Effector memory CD4-positive, alpha-beta T cell (primary cell): Measurements from ENCODE around the gene CLEC20A.
A peak's percentile ranks its signal among the peaks of the same experiment; 100 is the strongest.

Experiments used
- DNase-seq, 3 donors: peaks; one replicate each; pipeline ENCODE4 v3.0.0-alpha.2; 2020
- H3K27ac ChIP-seq: 2 replicates; pipeline ENCODE4 v1.7.0; 2013; ENCODE audit warnings: mild to moderate bottlenecking, low read length, moderate library complexity; ENCODE audit not compliant: insufficient read depth, poor library complexity, severe bottlenecking
- H3K27me3 ChIP-seq: replicated peaks from 2 replicates; pipeline ENCODE4 v1.7.0; 2013; ENCODE audit warnings: mild to moderate bottlenecking, low read length; ENCODE audit not compliant: insufficient read depth, control insufficient read depth, poor library complexity, severe bottlenecking
- H3K36me3 ChIP-seq: 2 replicates; pipeline ENCODE4 v1.7.0; 2013; ENCODE audit warnings: mild to moderate bottlenecking, low read length, moderate library complexity; ENCODE audit not compliant: control insufficient read depth, insufficient read depth
- H3K4me1 ChIP-seq: 2 replicates; pipeline ENCODE4 v1.7.0; 2013; ENCODE audit warnings: low read length, mild to moderate bottlenecking; ENCODE audit not compliant: control insufficient read depth, insufficient read depth, poor library complexity, severe bottlenecking
- H3K4me3 ChIP-seq: 2 replicates; pipeline ENCODE4 v1.7.0; 2013; ENCODE audit warnings: low read length, low read depth, mild to moderate bottlenecking; ENCODE audit not compliant: insufficient read depth, poor library complexity, severe bottlenecking
- H3K9me3 ChIP-seq: 2 replicates; pipeline ENCODE4 v1.7.0; 2013; ENCODE audit warnings: mild to moderate bottlenecking, low read length, moderate library complexity; ENCODE audit not compliant: control insufficient read depth

CLEC20A gene

GRCh38 chr1:178538192-178538916 lies 41.6 kb upstream of the CLEC20A start:
- Histone ChIP-seq H3K4me1 (no peaks in the 10 kb centered on the region), H3K27me3 (no peaks in the 10 kb centered on the region), H3K4me3 (no peak overlapping the region), H3K27ac (no peak overlapping the region), H3K9me3 (no peaks in the 10 kb centered on the region), H3K36me3 (no peaks in the 10 kb centered on the region)
- DNase-seq = no peak

- no peaks in the 10 kb centered on the region for H3K27me3 ChIP-seq
- DNase-seq = no peak
- H3K36me3 ChIP-seq = no peaks in the 10 kb centered on the region
- no peak overlapping the region for H3K4me3 ChIP-seq
- no peak overlapping the region for H3K27ac ChIP-seq
- no peaks in the 10 kb centered on the region for H3K4me1 ChIP-seq
- no peaks in the 10 kb centered on the region for H3K9me3 ChIP-seq
Observed at GRCh38 chr1:178537382-178538090, 40.8 kb upstream of the CLEC20A start.

- Histone ChIP-seq H3K9me3 (no peaks in the 10 kb centered on the region), H3K36me3 (no peaks in the 10 kb centered on the region), H3K27me3 (no peaks in the 10 kb centered on the region), H3K4me1 (no peaks in the 10 kb centered on the region), H3K4me3 (no peak overlapping the region), H3K27ac (no peak overlapping the region)
- DNase-seq = no peak
Observed at GRCh38 chr1:178536844-178537371, 40.1 kb upstream of the CLEC20A start.

GRCh38 chr1:178536329-178536728 lies 39.6 kb upstream of the CLEC20A start:
- Histone ChIP-seq H3K27me3 (no peaks in the 10 kb centered on the region), H3K9me3 (no peaks in the 10 kb centered on the region), H3K36me3 (no peaks in the 10 kb centered on the region), H3K4me1 (no peaks in the 10 kb centered on the region), H3K27ac (no peak overlapping the region), H3K4me3 (no peak overlapping the region)
- DNase-seq = no peak

GRCh38 chr1:178534137-178534868 lies 37.5 kb upstream of the CLEC20A start:
- H3K9me3 ChIP-seq = no peaks in the 10 kb centered on the region
- no peaks in the 10 kb centered on the region for H3K4me1 ChIP-seq
- H3K27ac ChIP-seq = no peak overlapping the region
- no peaks in the 10 kb centered on the region for H3K36me3 ChIP-seq
- no peak for DNase-seq
- H3K4me3 ChIP-seq = no peak overlapping the region
- no peaks in the 10 kb centered on the region for H3K27me3 ChIP-seq

GRCh38 chr1:178533121-178533946 lies 36.6 kb upstream of the CLEC20A start:
- no peak overlapping the region for H3K4me3 ChIP-seq
- DNase-seq = no peak
- no peaks in the 10 kb centered on the region for H3K9me3 ChIP-seq
- H3K27ac ChIP-seq = no peak overlapping the region
- H3K4me1 ChIP-seq = no peaks in the 10 kb centered on the region
- no peaks in the 10 kb centered on the region for H3K27me3 ChIP-seq
- no peaks in the 10 kb centered on the region for H3K36me3 ChIP-seq

GRCh38 chr1:178532392-178532791 lies 35.6 kb upstream of the CLEC20A start:
- Histone ChIP-seq H3K9me3 (no peaks in the 10 kb centered on the region), H3K27me3 (no peaks in the 10 kb centered on the region), H3K4me1 (no peaks in the 10 kb centered on the region), H3K27ac (no peak overlapping the region), H3K4me3 (no peak overlapping the region), H3K36me3 (no peaks in the 10 kb centered on the region)
- DNase-seq = peak; percentile 25 to 53 (median 29)

- no peaks in the 10 kb centered on the region for H3K9me3 ChIP-seq
- no peak overlapping the region for H3K27ac ChIP-seq
- no peak for DNase-seq
- H3K4me1 ChIP-seq = no peaks in the 10 kb centered on the region
- H3K36me3 ChIP-seq = no peaks in the 10 kb centered on the region
- H3K27me3 ChIP-seq = no peaks in the 10 kb centered on the region
- H3K4me3 ChIP-seq = no peak overlapping the region
Observed at GRCh38 chr1:178531887-178532286, 35.1 kb upstream of the CLEC20A start.

GRCh38 chr1:178530502-178530901 lies 33.7 kb upstream of the CLEC20A start:
- H3K36me3 ChIP-seq = no peaks in the 10 kb centered on the region
- H3K4me3 ChIP-seq = no peak overlapping the region
- H3K4me1 ChIP-seq = no peaks in the 10 kb centered on the region
- DNase-seq = no peak
- no peaks in the 10 kb centered on the region for H3K27me3 ChIP-seq
- H3K9me3 ChIP-seq = no peaks in the 10 kb centered on the region
- no peak overlapping the region for H3K27ac ChIP-seq
